AG09319 (cell line): ENCODE results near the gene IDH2.

Experiments
- DNase-seq: peaks from one replicate; pipeline ENCODE4 v3.0.0-alpha.2; 2010; ENCODE audit warnings: low read depth; ENCODE audit errors: extremely low read depth
- CTCF ChIP-seq: IDR thresholded peaks from 2 replicates; pipeline ENCODE4 v1.5.1; 2011; ENCODE audit warnings: low read depth, mild to moderate bottlenecking, inconsistent platforms, low read length, moderate library complexity

Gene IDH2

GRCh38 chr15:90044191-90044590 lies 58.1 kb downstream of the IDH2 start:
- no peak for DNase-seq
- no peak for TF ChIP-seq CTCF

GRCh38 chr15:90043530-90044010 lies 58.7 kb downstream of the IDH2 start:
- DNase-seq: no peak
- no peak for TF ChIP-seq CTCF

DNA sequence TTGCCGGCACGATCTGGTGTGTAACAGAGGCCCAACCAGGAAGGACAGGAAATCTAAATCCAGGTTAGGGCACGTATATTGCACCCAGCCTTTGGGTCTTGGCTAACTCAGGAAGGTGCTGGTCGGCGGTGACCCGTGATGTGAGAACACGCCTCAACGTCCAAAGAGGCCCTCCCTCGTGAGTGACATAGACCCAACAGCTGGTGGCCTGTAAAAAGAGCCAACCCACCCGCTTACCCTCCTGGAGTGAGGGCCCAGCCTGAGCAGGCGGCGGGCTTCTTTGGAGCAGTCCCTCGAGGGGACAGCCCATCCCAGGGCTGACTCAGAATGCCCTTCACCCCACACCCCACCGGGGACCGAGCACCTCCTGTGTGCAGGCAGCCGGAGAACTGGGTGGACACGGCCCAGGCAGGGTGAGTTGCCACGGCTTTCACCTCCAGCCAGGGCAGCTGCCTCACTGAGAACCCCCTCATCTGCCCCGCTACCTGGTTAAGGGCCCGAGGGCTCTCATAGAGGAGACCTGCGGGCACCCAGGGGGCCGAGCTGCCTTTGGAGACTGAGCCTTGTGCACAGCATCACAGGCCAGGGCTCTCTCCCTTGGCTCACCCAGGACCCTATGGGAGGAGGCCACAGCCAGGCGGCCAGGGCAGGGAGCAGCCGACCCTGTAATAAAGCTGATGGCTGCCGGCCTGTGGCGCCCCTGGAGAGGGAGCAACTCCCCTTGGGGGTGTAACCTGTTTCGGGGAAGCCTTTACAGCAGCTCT lies 59.3 kb downstream of the IDH2 start:
- TF ChIP-seq CTCF: no peak
- DNase-seq: no peak

GRCh38 chr15:90042356-90042755 lies 59.9 kb downstream of the IDH2 start:
- TF ChIP-seq CTCF: no peak

GRCh38 chr15:90040618-90041017 lies 61.6 kb downstream of the IDH2 start:
- TF ChIP-seq CTCF: no peak
- DNase-seq: no peak

More at GRCh38 chr15:90042356-90042755, 59.9 kb downstream of the IDH2 start:
- no peak for DNase-seq

GRCh38 chr15:90039996-90040395 lies 62.3 kb downstream of the IDH2 start:
- TF ChIP-seq CTCF: no peak
- no peak for DNase-seq

DNA sequence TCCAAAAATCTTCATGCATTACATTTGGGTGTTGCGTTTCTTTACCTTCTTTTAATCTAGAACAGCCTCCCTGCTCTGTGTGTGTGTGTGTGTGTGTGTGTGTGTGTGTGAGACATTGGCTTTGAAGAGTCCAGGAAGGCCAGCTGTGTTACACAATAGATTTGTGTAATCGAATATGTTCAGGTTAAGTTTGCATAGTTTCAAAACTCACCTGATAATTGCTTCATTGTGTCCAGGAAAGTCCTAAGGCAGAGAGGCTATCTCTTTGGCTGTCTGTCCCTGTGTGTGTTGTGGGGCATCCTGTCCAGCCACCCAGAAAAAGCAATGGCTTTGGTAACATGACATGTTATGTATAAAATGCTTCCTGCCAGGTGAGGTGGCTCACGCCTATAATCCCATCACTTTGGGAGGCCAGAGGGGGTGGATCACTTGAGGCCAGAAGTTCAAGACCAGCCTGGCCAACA lies 63.6 kb downstream of the IDH2 start:
- DNase-seq: no peak

More for the DNA sequence above, 63.6 kb downstream of the IDH2 start:
- TF ChIP-seq CTCF: no peak
